HG03139 (cell line): ENCODE results near the gene GJC2.
"Not testable (repeated sequence)": the region's sequence is repeated elsewhere in the genome, so short reads cannot be mapped to it uniquely, and the experiment has no call there.

Experiments used
- ATAC-seq: cut with Tn5 transposase; IDR thresholded peaks from one replicate; pipeline ENCODE4 v1.9.1; 2021; ENCODE audit not compliant: unreplicated experiment

The GJC2 gene

GRCh38 chr1:228184152-228184551, 34.4 kb downstream of the GJC2 start:
- ATAC-seq, result no peak

GRCh38 chr1:228185641-228185965, 35.9 kb downstream of the GJC2 start:
- ATAC-seq, result no peak

- not testable (repeated sequence) for ATAC-seq
Observed at GRCh38 chr1:228188249-228188648, 38.5 kb downstream of the GJC2 start.

- ATAC-seq, result no peak
Observed at GRCh38 chr1:228190182-228190581, 40.5 kb downstream of the GJC2 start.

GRCh38 chr1:228190778-228191177, 41.0 kb downstream of the GJC2 start:
- no peak for ATAC-seq

GRCh38 chr1:228194436-228194835, 44.7 kb downstream of the GJC2 start:
- ATAC-seq, result no peak

GRCh38 chr1:228194921-228195812, 45.4 kb downstream of the GJC2 start:
- ATAC-seq, result no peak

GRCh38 chr1:228197555-228198147, 47.9 kb downstream of the GJC2 start:
- no peak for ATAC-seq

- ATAC-seq, result no peak
Observed at GRCh38 chr1:228198977-228199590, 49.4 kb downstream of the GJC2 start.

- no peak for ATAC-seq
Observed at GRCh38 chr1:228204958-228205357, 55.2 kb downstream of the GJC2 start.

GRCh38 chr1:228205526-228206436, 56.1 kb downstream of the GJC2 start:
- ATAC-seq, result no peak

GRCh38 chr1:228206582-228207351, 57.0 kb downstream of the GJC2 start:
- no peak for ATAC-seq

- ATAC-seq, result no peak
Observed at GRCh38 chr1:228207381-228207810, 57.7 kb downstream of the GJC2 start.

GRCh38 chr1:228207851-228208821, 58.4 kb downstream of the GJC2 start, which contains the start of gene OBSCN:
Gene OBSCN (plus strand): TSS chr1:228208044. CDS start chr1:228211784, 3,740 bp downstream.
- ATAC-seq, result no peak

- ATAC-seq, result no peak
Observed at GRCh38 chr1:228208831-228209551, 59.3 kb downstream of the GJC2 start.
